MCF 10A (cell line): ENCODE results near the gene CCDC146. TPM values are rescaled to one million over a fixed set of nuclear protein-coding genes. Genes with fewer than 3 reads are reported as not detected.

Source experiments
- BruUV-seq: library from RNA; stranded (reverse); fragments of 400-500 nt; replicated peaks from 2 replicates; lab custom pipeline; 2021; lab: Mats Ljungman, UMichigan
- CTCF ChIA-PET: fragments of 300-600 bp; sonication (Branson Sonifier 250); formaldehyde crosslinking; extraction: SDS; loops from one replicate; lab custom pipeline; 2021; ENCODE audit warnings: antibody characterized with exemption, inconsistent platforms; lab: Yijun Ruan, JAX
- POLR2A ChIA-PET: fragments of 300-600, 350-650 bp; sonication (Branson Sonifier 250); formaldehyde crosslinking; extraction: SDS; loops from one replicate; lab custom pipeline; 2020; ENCODE audit warnings: antibody characterized with exemption, inconsistent platforms; lab: Yijun Ruan, JAX
- DNase-seq: peaks from one replicate; pipeline ENCODE4 v3.0.0-alpha.2; 2018; ENCODE audit not compliant: unreplicated experiment
- H3K27ac Mint-ChIP-seq: one replicate; pipeline ENCODE4 v1.8.0; 2022; ENCODE audit warnings: mild to moderate bottlenecking, low read depth, mixed read lengths; ENCODE audit not compliant: unreplicated experiment
- H3K27me3 Mint-ChIP-seq: one replicate; pipeline ENCODE4 v1.8.0; 2022; ENCODE audit warnings: mixed read lengths; ENCODE audit not compliant: insufficient read depth, unreplicated experiment
- H3K36me3 Mint-ChIP-seq: one replicate; pipeline ENCODE4 v1.8.0; 2022; ENCODE audit warnings: mild to moderate bottlenecking, moderate library complexity, mixed read lengths; ENCODE audit not compliant: insufficient read depth, unreplicated experiment
- H3K4me1 Mint-ChIP-seq: one replicate; pipeline ENCODE4 v1.8.0; 2022; ENCODE audit warnings: mixed read lengths; ENCODE audit not compliant: insufficient read depth, unreplicated experiment
- H3K4me3 Mint-ChIP-seq: one replicate; pipeline ENCODE4 v1.8.0; 2022; ENCODE audit warnings: mild to moderate bottlenecking, moderate library complexity, mixed read lengths; ENCODE audit not compliant: unreplicated experiment
- H3K9me3 Mint-ChIP-seq: one replicate; pipeline ENCODE4 v1.8.0; 2022; ENCODE audit warnings: mixed read lengths; ENCODE audit not compliant: unreplicated experiment
- intact Hi-C: fragments of 100-400 bp; cut with micrococcal nuclease; formaldehyde crosslinking; loops from 2 replicates; pipeline ENCODE4 v1.14.1; 2022
- total RNA-seq: library from RNA; stranded (reverse); gene quantifications from 2 replicates; pipeline ENCODE4 v1.2.3, GENCODE V29; 2022
- TF ChIP-seq, protein P1 (sequence below): fragments of 200-600 bp; IDR thresholded peaks from one replicate; pipeline ENCODE4 v1.8.0; 2022; ENCODE audit warnings: antibody characterized with exemption, mild to moderate bottlenecking; ENCODE audit not compliant: unreplicated experiment

The CCDC146 gene
- total RNA-seq, 1 experiment from 2014 or later: 2.7 TPM

DNA sequence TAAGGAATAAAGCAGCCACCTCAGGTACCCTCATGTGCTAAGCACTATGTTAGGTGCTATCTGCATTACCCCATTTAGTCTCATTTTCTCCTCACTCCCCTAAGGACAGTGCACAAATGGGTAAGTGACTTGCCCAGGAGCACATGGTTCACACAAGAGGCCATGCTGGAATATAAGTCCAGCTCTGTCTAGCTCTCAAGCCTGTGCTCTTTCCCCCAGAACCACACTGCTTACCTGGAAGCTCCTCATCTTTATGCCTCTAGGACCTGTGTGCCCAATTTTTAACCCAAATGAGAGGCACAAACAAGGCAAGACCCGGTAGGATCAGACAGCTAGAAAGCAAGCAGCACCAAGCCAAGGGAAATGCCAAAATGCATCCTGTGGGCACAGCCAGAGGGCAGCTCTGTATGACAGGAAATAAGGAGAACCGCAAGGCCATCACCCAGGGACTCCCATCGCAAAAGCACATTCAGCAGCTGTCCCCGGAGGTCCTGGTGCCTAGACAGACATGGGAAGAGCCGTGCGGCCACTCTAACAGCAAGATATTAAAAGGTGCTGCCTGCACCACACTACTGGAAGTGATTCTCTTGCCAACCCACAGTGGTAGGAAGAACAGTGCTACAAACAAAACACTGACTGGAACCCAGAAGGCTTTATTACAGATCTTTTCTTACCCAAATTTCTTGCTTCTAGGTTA is 205.7 kb downstream of the CCDC146 start:
- no peak overlapping the region for H3K4me3 Mint-ChIP-seq
- H3K4me1 Mint-ChIP-seq: peaks cover 32% of the 10 kb centered on the region
- peak overlapping the region; percentile 42 for H3K27ac Mint-ChIP-seq
- CTCF ChIA-PET: interaction anchor here (0.6 to 1.1 kb wide), 3 partner anchors 20 to 80 kb away, joined by 3 to 5 read pairs (median 4); no protein-coding TSS in a partner anchor
- H3K9me3 Mint-ChIP-seq: no peaks in the 10 kb centered on the region
- peak; percentile 27 for DNase-seq
- no TSS peak for BruUV-seq
- no peaks in the 10 kb centered on the region for H3K27me3 Mint-ChIP-seq
- POLR2A ChIA-PET: interaction anchor here (0.8 to 1.3 kb wide), 2 partner anchors 81 to 206 kb away, joined by 3 read pairs; partner anchors contain the start of gene CCDC146
- TF ChIP-seq, protein P1, sequence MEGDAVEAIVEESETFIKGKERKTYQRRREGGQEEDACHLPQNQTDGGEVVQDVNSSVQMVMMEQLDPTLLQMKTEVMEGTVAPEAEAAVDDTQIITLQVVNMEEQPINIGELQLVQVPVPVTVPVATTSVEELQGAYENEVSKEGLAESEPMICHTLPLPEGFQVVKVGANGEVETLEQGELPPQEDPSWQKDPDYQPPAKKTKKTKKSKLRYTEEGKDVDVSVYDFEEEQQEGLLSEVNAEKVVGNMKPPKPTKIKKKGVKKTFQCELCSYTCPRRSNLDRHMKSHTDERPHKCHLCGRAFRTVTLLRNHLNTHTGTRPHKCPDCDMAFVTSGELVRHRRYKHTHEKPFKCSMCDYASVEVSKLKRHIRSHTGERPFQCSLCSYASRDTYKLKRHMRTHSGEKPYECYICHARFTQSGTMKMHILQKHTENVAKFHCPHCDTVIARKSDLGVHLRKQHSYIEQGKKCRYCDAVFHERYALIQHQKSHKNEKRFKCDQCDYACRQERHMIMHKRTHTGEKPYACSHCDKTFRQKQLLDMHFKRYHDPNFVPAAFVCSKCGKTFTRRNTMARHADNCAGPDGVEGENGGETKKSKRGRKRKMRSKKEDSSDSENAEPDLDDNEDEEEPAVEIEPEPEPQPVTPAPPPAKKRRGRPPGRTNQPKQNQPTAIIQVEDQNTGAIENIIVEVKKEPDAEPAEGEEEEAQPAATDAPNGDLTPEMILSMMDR: no peak
- intact Hi-C loops: no loop called here
- no peaks in the 10 kb centered on the region for H3K36me3 Mint-ChIP-seq

DNA sequence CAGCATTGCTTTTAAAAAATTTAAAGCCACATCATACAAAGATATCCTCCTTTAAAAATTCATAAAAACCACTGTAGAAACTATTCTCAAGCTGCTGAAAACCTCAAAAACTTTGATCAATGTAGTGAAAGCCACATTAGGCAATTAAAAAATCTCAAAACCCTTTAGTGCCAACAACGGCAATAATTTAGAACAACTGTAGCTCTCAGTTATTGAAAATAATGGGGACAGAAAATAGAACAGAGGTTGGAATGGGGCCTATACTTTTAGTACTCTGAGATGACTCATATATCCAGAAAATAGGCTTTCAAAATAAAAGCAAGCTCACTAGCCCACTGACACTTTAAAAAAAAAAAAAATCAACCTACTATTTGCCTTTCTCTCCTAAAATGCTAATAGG is 206.3 kb downstream of the CCDC146 start:
- no peaks in the 10 kb centered on the region for H3K27me3 Mint-ChIP-seq
- peaks cover 32% of the 10 kb centered on the region for H3K4me1 Mint-ChIP-seq
- H3K27ac Mint-ChIP-seq: peak overlapping the region; percentile 42
- DNase-seq: no peak
- CTCF ChIA-PET: interaction anchor here (0.6 to 1.0 kb wide), 3 partner anchors 8 to 76 kb away, joined by 3 to 5 read pairs (median 4); no protein-coding TSS in a partner anchor
- POLR2A ChIA-PET: interaction anchor here (0.8 to 0.9 kb wide), 2 partner anchors 81 to 206 kb away, joined by 3 read pairs; partner anchors contain the start of gene CCDC146
- no peaks in the 10 kb centered on the region for H3K36me3 Mint-ChIP-seq
- BruUV-seq: no TSS peak
- intact Hi-C loops: no loop called here
- TF ChIP-seq, protein P1: no peak
- no peak overlapping the region for H3K4me3 Mint-ChIP-seq
- H3K9me3 Mint-ChIP-seq: no peaks in the 10 kb centered on the region

DNA sequence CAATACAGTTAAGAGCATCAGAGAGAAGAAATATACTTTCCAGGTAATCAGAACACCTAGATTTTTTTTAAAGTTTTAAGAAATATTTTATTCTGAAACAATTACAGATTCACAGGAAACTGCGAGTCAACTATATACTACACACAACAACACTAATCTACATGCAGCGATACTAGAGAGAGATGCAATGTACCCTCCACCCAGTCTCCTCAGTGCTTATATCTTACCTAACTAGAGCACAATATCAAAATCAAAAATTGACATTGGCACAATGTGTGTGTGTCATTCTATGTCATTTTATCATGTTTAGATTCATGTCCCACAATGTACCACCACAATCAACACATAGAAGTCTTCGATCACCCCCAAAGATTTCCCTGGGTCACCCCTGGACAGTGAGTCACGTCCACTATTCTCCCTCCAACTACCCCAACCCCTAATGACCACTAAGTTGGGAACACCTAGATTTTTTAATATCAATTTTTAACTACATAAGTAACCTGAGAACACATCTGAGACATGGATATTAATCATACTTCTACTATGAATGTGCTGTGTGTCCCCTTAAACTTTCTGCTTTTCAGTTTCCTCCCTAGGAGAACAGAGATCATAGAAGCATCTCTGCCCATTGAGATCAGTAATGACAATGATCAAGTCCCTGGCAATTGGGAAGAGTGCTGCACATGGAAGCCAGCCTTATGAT is 207.2 kb downstream of the CCDC146 start:
- H3K9me3 Mint-ChIP-seq: no peaks in the 10 kb centered on the region

More for the DNA sequence above, 207.2 kb downstream of the CCDC146 start:
- Mint-ChIP-seq H3K36me3 (no peaks in the 10 kb centered on the region), H3K27ac (no peak overlapping the region), H3K4me1 (peaks cover 32% of the 10 kb centered on the region), H3K4me3 (no peak overlapping the region), H3K27me3 (no peaks in the 10 kb centered on the region)
- intact Hi-C loops: loop anchor here (1.0 to 10.0 kb wide), 2 partner anchors 82 to 205 kb away; partner anchors contain the start of gene PTPN12
- DNase-seq: no peak
- TF ChIP-seq, protein P1: no peak
- ChIA-PET POLR2A (interaction anchor here (0.9 kb wide), 1 partner anchor 82 kb away, joined by 3 read pairs; no protein-coding TSS in a partner anchor), CTCF (interaction anchor here (0.6 to 1.0 kb wide), 2 partner anchors 9 to 247 kb away, joined by 3 to 4 read pairs; no protein-coding TSS in a partner anchor)
- BruUV-seq: no TSS peak
